ENCODE measurements around the gene SPIRE1.

SPIRE1 gene

DNA sequence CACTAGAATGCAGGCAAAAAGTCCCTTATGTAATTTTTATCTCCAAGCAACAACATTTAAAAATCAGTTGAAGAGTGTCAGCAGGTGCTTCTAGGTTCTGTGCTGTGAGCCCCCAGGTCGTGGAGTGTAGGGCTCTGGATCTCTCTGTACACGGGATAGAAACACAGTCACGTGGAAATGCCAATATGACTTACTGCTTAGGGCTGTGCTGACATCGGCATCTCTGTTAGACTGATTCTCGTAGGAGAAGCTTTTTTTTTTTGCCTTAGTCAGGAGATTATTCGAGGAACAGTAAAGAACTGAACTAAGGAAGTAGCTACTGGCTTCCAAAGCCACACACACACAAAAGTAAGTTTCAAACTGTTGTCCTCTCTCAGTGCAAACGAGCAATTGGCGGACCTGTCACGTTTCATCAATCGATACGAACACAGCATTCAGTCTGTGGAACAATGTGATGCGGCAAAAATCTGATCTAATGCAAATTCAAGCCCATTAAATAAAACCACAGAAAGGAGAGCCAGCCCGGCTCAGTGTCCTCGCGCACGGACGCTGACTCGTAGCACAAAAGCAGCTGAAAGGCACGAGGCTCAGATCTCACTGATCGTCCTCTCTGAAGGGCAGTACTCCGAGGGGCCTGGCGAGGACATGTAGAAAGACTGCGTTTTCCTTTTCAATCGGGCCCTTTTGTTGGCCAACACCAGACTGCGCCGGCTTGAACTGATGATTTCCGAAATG lies 208.7 kb downstream of the SPIRE1 start:
- TF ChIP-seq, protein P1, sequence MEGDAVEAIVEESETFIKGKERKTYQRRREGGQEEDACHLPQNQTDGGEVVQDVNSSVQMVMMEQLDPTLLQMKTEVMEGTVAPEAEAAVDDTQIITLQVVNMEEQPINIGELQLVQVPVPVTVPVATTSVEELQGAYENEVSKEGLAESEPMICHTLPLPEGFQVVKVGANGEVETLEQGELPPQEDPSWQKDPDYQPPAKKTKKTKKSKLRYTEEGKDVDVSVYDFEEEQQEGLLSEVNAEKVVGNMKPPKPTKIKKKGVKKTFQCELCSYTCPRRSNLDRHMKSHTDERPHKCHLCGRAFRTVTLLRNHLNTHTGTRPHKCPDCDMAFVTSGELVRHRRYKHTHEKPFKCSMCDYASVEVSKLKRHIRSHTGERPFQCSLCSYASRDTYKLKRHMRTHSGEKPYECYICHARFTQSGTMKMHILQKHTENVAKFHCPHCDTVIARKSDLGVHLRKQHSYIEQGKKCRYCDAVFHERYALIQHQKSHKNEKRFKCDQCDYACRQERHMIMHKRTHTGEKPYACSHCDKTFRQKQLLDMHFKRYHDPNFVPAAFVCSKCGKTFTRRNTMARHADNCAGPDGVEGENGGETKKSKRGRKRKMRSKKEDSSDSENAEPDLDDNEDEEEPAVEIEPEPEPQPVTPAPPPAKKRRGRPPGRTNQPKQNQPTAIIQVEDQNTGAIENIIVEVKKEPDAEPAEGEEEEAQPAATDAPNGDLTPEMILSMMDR (conservative IDR thresholded peaks at IDR 0.05; ENCODE audit: low read length), result no peak
- no peak overlapping the region for H3K4me3 ChIP-seq (ENCODE audit: low read length)
- no peak for DNase-seq (ENCODE audit: low read depth)

DNA sequence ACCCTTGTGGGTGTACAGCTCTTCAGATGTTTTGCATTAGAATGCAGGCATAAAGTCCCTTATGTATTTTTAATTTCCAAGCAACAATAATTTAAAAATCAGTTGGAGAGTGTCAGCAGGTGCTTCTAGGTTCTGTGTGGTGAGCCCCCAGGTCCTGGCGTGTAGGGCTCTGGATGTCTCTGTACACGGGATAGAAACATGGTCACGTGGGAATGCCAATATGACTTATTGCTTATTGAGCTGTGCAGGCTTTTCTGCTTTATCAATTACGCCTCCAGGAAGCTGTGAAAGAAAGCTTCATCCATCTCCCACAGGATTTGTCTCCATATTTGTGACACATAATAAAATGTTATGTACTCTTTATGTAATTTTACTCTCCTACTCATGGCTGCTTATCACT lies 212.4 kb downstream of the SPIRE1 start:
- DNase-seq (ENCODE audit: low read depth), result no peak
- TF ChIP-seq, protein P1 (conservative IDR thresholded peaks at IDR 0.05; ENCODE audit: low read length), result no peak

DNA sequence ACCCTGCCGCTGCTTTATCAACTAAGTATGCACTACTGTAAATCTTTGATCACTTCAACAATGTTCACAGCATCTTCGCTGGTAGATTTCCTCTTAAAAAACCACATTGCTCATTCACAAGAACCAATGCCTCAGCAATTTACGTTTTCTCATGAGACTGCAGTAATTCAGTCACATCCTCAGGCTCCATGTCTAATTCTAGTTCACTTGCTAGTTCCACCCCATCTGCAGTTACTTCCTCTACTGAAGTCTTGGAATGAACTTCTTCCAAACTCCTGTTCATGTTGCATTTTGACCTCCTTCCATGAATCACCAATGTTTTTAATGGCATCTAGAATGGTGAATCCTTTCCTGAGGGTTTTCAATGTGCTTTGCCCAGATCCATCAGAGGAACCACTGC lies 214.4 kb downstream of the SPIRE1 start:
- H3K4me3 ChIP-seq (ENCODE audit: low read length), result no peak overlapping the region
- TF ChIP-seq, protein P1 (conservative IDR thresholded peaks at IDR 0.05; ENCODE audit: low read length), result no peak
- DNase-seq (ENCODE audit: low read depth), result no peak

More for the DNA sequence above, 212.4 kb downstream of the SPIRE1 start:
- no peak overlapping the region for H3K4me3 ChIP-seq (ENCODE audit: low read length)

DNA sequence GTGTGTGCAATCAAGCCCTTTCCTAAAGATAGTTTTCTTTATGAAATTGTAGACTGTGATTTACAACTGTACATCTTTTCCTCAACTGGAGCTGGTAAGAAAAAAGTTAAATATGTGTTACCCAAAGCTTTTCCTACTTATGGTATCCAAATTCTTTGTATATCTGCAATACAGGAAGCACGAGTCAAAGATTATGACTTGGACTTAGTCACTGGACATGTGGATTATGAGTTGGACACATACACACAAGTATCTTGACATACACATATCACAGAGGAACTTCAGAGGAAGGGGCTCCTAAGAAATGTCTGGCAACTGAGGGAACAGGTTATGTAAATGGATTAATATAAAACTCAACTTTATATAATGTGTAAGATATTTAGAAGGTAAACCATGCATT lies 215.0 kb downstream of the SPIRE1 start:
- peak; percentile 13 for DNase-seq (ENCODE audit: low read depth)
- H3K4me3 ChIP-seq (ENCODE audit: low read length), result no peak overlapping the region
- TF ChIP-seq, protein P1 (conservative IDR thresholded peaks at IDR 0.05; ENCODE audit: low read length), result no peak

DNA sequence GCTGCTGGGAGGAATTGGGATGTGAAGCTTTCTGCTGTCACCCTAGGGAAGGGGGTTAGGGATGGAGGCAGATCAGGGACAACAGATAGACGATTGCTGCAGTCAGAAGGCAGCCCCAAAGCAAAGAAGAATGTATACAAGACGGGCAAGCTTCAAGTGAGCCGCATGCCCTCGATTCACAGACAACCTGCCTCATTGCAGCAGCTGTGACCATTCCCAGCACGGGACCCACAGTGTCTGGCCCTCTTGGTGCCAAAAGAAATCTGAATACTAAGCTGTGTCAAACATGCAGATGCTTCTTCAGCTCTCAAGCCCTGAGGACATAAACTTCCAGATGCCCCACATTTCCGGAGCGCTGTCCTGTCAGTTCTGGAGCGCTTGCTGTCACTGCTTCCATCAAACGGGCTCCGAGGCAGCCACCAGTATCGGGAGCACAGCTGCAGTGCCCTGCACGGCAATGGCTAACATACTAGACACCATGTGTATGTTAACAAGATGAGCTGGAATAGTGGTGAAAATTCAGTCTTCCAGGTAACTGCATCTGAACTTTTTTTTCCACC lies 216.4 kb downstream of the SPIRE1 start:
- no peak overlapping the region for H3K4me3 ChIP-seq (ENCODE audit: low read length)
- no peak for DNase-seq (ENCODE audit: low read depth)
- TF ChIP-seq, protein P1 (conservative IDR thresholded peaks at IDR 0.05; ENCODE audit: low read length), result no peak

DNA sequence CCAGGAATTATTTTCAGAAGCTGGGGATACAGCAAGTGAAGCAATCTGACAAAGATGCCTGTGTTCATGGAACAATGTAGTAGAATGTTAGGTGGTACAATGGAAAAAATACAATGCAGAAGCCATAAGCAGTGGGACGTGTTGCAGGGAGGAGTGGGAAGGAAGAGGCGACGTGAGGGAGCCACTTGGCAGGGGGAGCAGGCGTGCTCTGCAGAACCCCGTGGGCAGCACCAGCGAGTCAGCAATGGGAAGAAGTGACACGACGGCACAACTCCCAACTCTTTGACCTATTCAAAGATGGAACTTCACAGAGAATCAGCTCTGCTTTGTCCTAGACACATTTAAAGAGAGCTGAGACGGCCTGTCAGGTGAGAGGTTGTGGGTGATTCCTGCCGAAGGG lies 219.7 kb downstream of the SPIRE1 start:
- no peak overlapping the region for H3K4me3 ChIP-seq (ENCODE audit: low read length)
- TF ChIP-seq, protein P1 (conservative IDR thresholded peaks at IDR 0.05; ENCODE audit: low read length), result no peak
- no peak for DNase-seq (ENCODE audit: low read depth)

DNA sequence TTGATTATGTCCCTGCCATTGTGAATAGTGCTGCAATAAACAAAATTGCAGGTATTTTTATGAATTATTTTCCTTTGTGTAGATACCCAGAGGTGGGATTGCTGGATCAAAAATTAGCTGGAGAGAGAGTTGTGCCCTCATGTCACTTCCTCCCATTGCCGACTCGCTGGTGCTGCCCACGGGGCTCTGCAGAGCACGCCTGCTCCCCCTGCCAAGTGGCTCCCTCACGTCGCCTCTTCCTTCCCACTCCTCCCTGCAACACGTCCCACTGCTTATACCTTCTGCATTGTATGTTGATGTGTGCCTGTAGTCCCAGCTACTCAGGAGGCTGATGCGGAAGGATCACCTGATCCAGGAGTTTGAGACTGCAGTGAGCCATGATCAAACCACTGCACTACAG lies 222.0 kb downstream of the SPIRE1 start:
- DNase-seq (ENCODE audit: low read depth), result no peak
- TF ChIP-seq, protein P1 (conservative IDR thresholded peaks at IDR 0.05; ENCODE audit: low read length), result no peak
- no peak overlapping the region for H3K4me3 ChIP-seq (ENCODE audit: low read length)

Data from AG10803 (cell line).